ENCODE results near the gene RRM1.

DNA sequence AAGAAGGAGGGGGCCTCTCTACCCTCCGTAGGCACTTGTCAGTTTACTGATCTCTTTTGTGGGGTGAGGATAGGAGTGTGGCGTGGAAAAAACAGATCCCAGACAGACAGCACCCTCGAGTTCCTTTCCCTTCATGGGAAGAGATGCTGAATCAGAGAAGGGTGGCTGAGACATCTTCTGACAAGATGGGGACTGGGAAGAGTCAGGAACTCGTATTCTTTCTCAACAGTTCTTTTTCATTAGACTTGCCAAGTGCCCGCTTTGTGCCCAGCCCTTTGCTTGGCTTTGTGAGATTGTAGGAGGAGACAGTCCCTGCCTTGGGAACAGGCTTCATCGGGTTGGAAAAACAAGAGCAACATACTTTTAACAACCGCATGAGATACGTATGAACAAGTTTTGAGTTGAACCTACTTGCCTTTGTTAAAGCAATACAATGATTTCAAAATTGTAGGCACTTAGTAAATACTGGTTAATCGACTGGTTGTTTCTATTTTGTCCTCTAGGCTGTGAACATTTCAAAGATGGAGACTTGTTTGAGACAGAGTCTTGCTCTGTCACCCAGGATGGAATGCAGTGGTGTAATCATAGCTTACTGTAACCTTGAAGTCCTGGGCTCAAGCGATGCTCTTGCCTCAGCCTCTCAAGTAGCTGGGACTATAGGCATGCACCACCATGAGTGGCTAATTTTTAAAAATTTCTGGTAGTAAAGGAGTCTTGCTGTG lies 1.1 kb downstream of the RRM1 start:
- TF ChIP-seq POLR2AphosphoS5 (IDR thresholded peaks at IDR 0.05; ENCODE audit: low read depth, low read length), result no peak
- TF ChIP-seq, protein P1, sequence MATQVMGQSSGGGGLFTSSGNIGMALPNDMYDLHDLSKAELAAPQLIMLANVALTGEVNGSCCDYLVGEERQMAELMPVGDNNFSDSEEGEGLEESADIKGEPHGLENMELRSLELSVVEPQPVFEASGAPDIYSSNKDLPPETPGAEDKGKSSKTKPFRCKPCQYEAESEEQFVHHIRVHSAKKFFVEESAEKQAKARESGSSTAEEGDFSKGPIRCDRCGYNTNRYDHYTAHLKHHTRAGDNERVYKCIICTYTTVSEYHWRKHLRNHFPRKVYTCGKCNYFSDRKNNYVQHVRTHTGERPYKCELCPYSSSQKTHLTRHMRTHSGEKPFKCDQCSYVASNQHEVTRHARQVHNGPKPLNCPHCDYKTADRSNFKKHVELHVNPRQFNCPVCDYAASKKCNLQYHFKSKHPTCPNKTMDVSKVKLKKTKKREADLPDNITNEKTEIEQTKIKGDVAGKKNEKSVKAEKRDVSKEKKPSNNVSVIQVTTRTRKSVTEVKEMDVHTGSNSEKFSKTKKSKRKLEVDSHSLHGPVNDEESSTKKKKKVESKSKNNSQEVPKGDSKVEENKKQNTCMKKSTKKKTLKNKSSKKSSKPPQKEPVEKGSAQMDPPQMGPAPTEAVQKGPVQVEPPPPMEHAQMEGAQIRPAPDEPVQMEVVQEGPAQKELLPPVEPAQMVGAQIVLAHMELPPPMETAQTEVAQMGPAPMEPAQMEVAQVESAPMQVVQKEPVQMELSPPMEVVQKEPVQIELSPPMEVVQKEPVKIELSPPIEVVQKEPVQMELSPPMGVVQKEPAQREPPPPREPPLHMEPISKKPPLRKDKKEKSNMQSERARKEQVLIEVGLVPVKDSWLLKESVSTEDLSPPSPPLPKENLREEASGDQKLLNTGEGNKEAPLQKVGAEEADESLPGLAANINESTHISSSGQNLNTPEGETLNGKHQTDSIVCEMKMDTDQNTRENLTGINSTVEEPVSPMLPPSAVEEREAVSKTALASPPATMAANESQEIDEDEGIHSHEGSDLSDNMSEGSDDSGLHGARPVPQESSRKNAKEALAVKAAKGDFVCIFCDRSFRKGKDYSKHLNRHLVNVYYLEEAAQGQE (IDR thresholded peaks at IDR 0.05; ENCODE audit: insufficient read depth in 1 of 2, low read depth in 2 of 2, low read length in 2 of 2), result no peak

All from PFSK-1 (cell line).